OCI-LY1 (cell line): Measurements from ENCODE around the gene MAP3K10.

ENCODE experiments used
- CTCF ChIP-seq: fragments of 200-600 bp; sonication (generic), shearing (Covaris generic); IDR thresholded peaks from 2 replicates; pipeline ENCODE4 v1.5.1; 2017; ENCODE audit warnings: mild to moderate bottlenecking, antibody characterized with exemption, low read length, moderate library complexity, mixed read lengths
- EZH2 ChIP-seq: fragments of 200-600 bp; sonication (generic), shearing (Covaris generic); IDR thresholded peaks from 2 replicates; pipeline ENCODE4 v1.8.0; 2017; ENCODE audit warnings: borderline replicate concordance, mixed run types, mild to moderate bottlenecking, antibody characterized with exemption, low read length, moderate library complexity, mixed read lengths

- TF ChIP-seq CTCF (no peak), EZH2 (no peak)
These were observed 44.8 kb downstream of the MAP3K10 start for GRCh38 chr19:40236026-40236355.
